GM12878 (cell line): ENCODE measurements around the gene DUSP7. TPM values are rescaled to one million over a fixed set of nuclear protein-coding genes. Genes with fewer than 3 reads are reported as not detected.

Source experiments
- ATAC-seq: fragments of 200-7000 bp; cut with Tn5 transposase; 3 replicates; pipeline ENCODE4 v1.9.1; 2020; ENCODE audit warnings: mild to moderate bottlenecking, moderate library complexity
- BruUV-seq: library from RNA; stranded (reverse); fragments of 400-500 nt; replicated peaks from 2 replicates; lab custom pipeline; 2021; lab: Mats Ljungman, UMichigan
- CTCF ChIA-PET: fragments of 300-600 bp; sonication (Branson Sonifier 250); formaldehyde crosslinking; extraction: SDS; loops from one replicate; lab custom pipeline; 2021; ENCODE audit warnings: inconsistent platforms; lab: Yijun Ruan, JAX
- POLR2A ChIA-PET: fragments of 350-600 bp; formaldehyde crosslinking; extraction: SDS; loops from one replicate; lab custom pipeline; 2021; ENCODE audit warnings: inconsistent platforms; lab: Charles Lee
- RAD21 ChIA-PET: fragments of 300-600 bp; sonication (Branson Sonifier 250); formaldehyde crosslinking; loops from one replicate; lab custom pipeline; 2023; ENCODE audit warnings: antibody characterized with exemption; ENCODE audit not compliant: unreplicated experiment; lab: Charles Lee
- SMC1A ChIA-PET: fragments of 300-600 bp; sonication (Branson Sonifier 250); formaldehyde crosslinking; loops from one replicate; lab custom pipeline; 2023; ENCODE audit not compliant: unreplicated experiment, uncharacterized antibody; lab: Charles Lee
- DNase-seq: peaks from one replicate; pipeline ENCODE4 v3.0.0-alpha.2; 2011; ENCODE audit warnings: low read depth, low spot score
- FAIRE-seq: peaks from 3 replicates; lab custom pipeline; 2011; peaks lifted over from hg19 to GRCh38; lab: Jason Lieb, UNC
- H2AFZ ChIP-seq: 2 replicates; pipeline ENCODE4 v1.6.0; 2011; ENCODE audit warnings: low read depth, low read length, control low read depth; ENCODE audit not compliant: control insufficient read depth
- H3K27ac ChIP-seq: 2 replicates; pipeline ENCODE4 v1.5.1; 2011; ENCODE audit warnings: control low read depth; ENCODE audit not compliant: control insufficient read depth, insufficient read depth
- H3K27me3 ChIP-seq, 2 experiments: replicated peaks in 1 of 2; 2 replicates each; pipeline versions ENCODE4 v1.6.0 to v1.6.1; 2011; ENCODE audit warnings: low read length in 1 of 2; ENCODE audit not compliant: control insufficient read depth in 2 of 2, insufficient read depth in 2 of 2
- H3K36me3 ChIP-seq, 2 experiments: 2 replicates each; pipeline ENCODE4 v1.5.1; 2011; ENCODE audit warnings: low read length in 1 of 2; ENCODE audit not compliant: control insufficient read depth in 2 of 2, insufficient read depth in 2 of 2
- H3K4me1 ChIP-seq: 2 replicates; pipeline ENCODE4 v1.6.1; 2011; ENCODE audit warnings: mild to moderate bottlenecking, low read length, moderate library complexity, mixed read lengths; ENCODE audit not compliant: control insufficient read depth, insufficient read depth
- H3K4me2 ChIP-seq: 2 replicates; pipeline ENCODE4 v1.6.0; 2011; ENCODE audit warnings: control low read depth; ENCODE audit not compliant: control insufficient read depth, insufficient read depth
- H3K4me3 ChIP-seq: fragments of 200-600 bp; sonication (generic); 2 replicates; pipeline ENCODE4 v1.5.1; 2016
- H3K79me2 ChIP-seq: 2 replicates; pipeline ENCODE4 v1.6.0; 2011; ENCODE audit warnings: low read length; ENCODE audit not compliant: control insufficient read depth, insufficient read depth
- H3K9ac ChIP-seq: 2 replicates; pipeline ENCODE4 v1.8.0; 2011; ENCODE audit warnings: low read length, control low read depth, mixed read lengths; ENCODE audit not compliant: control insufficient read depth, insufficient read depth
- H3K9me3 ChIP-seq: replicated peaks from 3 replicates; pipeline ENCODE4 v1.5.1; 2011; ENCODE audit warnings: mild to moderate bottlenecking, low read length; ENCODE audit not compliant: control insufficient read depth, insufficient read depth
- H4K20me1 ChIP-seq: 2 replicates; pipeline ENCODE4 v1.6.0; 2011; ENCODE audit not compliant: control insufficient read depth, insufficient read depth
- SMAD5 ChIP-seq: IDR thresholded peaks from 2 replicates; pipeline ENCODE4 v1.6.1; 2016; ENCODE audit warnings: antibody characterized with exemption, low read depth
- SRF ChIP-seq, 2 experiments: IDR thresholded peaks; 2 replicates each; pipeline ENCODE4 v1.6.1; 2011; ENCODE audit warnings: low read depth in 2 of 2, low read length in 2 of 2, mild to moderate bottlenecking in 1 of 2, moderate library complexity in 1 of 2
- WGBS: methylation state at CpG from one replicate; pipeline ENCODE4 v1.1.6; 2016; ENCODE audit warnings: low lambda C conversion rate; ENCODE audit not compliant: insufficient replicate concordance, insufficient coverage; ENCODE audit errors: missing lambda C conversion rate; 5-methylcytosine and 5-hydroxymethylcytosine counted together
- in situ Hi-C: fragments of 300-500 bp; cut with MboI; formaldehyde crosslinking; loops from 9 replicates; pipeline ENCODE4 v1.14.3; 2018; ENCODE audit warnings: mixed read lengths
- intact Hi-C: fragments of 100-400 bp; cut with micrococcal nuclease; formaldehyde crosslinking; loops from one replicate; pipeline ENCODE4 v1.14.2; 2022; ENCODE audit not compliant: unreplicated experiment
- polyA plus RNA-seq, 11 experiments: library from polyadenylated mRNA; depleted of rRNA in 4 of 11; unstranded in 6 of 11; stranded (reverse) in 5 of 11; fragments of >200 nt; fragmentation: Nextera tagmentation in 4 of 11; fragmentation: Illumina TruSeq in 1 of 11; extraction: Ambion mirVana in 4 of 11; extraction: Trizol in 1 of 11; gene quantifications; 1 replicate in 1 of 11; 2 replicates in 10 of 11; pipeline versions ENCODE4 v1.2.1 to v1.2.3, GENCODE V29; 2011 to 2016; ENCODE audit warnings: inconsistent platforms in 2 of 11, missing spikeins in 2 of 11, low read depth in 1 of 11
- total RNA-seq, 4 experiments: library from RNA; depleted of rRNA in 3 of 4; stranded (reverse); fragments of >200 nt in 3 of 4; fragmentation: Illumina TruSeq in 1 of 4; extraction: Trizol in 1 of 4; gene quantifications; 2 replicates each; pipeline versions ENCODE4 v1.2.1 to v1.2.3, GENCODE V29; 2013 to 2021
- TF ChIP-seq, protein P1 (sequence below): fragments of 450-650 bp; IDR thresholded peaks from 2 replicates; pipeline ENCODE4 v1.6.1; 2016; ENCODE audit warnings: mild to moderate bottlenecking

Gene DUSP7
- total and polyA plus RNA-seq, 10 of the 15 experiments (the other 5 are each of a cell fraction or from before 2014, with no cell fraction given), result 0.73 to 17.0 (median 7.9) TPM

- no TSS peak for BruUV-seq
- WGBS, result 55% methylated on average over 4 of the region's 4 CpGs
- H3K36me3 ChIP-seq, result no peaks in the 10 kb centered on the region
- no peaks in the 10 kb centered on the region for H4K20me1 ChIP-seq
- peaks cover 31% of the 10 kb centered on the region for H3K4me1 ChIP-seq
- H3K79me2 ChIP-seq, result peaks cover 4% of the 10 kb centered on the region
- ChIA-PET POLR2A (interaction anchor here (0.8 kb wide), 1 partner anchor 58 kb away, joined by 3 read pairs; no protein-coding TSS in a partner anchor), CTCF (interaction anchor here (0.7 to 2.6 kb wide), 5 partner anchors 8 to 170 kb away, joined by 3 to 14 read pairs (median 3); no protein-coding TSS in a partner anchor), SMC1A (interaction anchor here (0.9 to 2.6 kb wide), 3 partner anchors 9 to 61 kb away, joined by 4 to 10 read pairs (median 4); no protein-coding TSS in a partner anchor), RAD21 (interaction anchor here (0.7 to 2.4 kb wide), 5 partner anchors 8 to 76 kb away, joined by 3 to 15 read pairs (median 3); no protein-coding TSS in a partner anchor)
- no peak overlapping the region for H3K9ac ChIP-seq
- in situ Hi-C loops, result no loop called here
- H3K4me3 ChIP-seq, result no peak overlapping the region
- no peak overlapping the region for H3K4me2 ChIP-seq
- TF ChIP-seq SRF (IDR thresholded peaks at IDR 0.05; ENCODE audit: low read depth in 2 of 2, low read length in 2 of 2), result peak in 1 of 2 experiments; percentile 69; a peak in 1 of 4 replicates
- TF ChIP-seq, protein P1, sequence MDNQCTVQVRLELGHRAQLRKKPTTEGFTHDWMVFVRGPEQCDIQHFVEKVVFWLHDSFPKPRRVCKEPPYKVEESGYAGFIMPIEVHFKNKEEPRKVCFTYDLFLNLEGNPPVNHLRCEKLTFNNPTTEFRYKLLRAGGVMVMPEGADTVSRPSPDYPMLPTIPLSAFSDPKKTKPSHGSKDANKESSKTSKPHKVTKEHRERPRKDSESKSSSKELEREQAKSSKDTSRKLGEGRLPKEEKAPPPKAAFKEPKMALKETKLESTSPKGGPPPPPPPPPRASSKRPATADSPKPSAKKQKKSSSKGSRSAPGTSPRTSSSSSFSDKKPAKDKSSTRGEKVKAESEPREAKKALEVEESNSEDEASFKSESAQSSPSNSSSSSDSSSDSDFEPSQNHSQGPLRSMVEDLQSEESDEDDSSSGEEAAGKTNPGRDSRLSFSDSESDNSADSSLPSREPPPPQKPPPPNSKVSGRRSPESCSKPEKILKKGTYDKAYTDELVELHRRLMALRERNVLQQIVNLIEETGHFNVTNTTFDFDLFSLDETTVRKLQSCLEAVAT, result peak; percentile 88
- no peak for TF ChIP-seq SMAD5
- H2AFZ ChIP-seq, result no peak overlapping the region
- no peak overlapping the region for H3K27ac ChIP-seq
- DNase-seq (no peak), FAIRE-seq (no peak), ATAC-seq (no peak)
- H3K27me3 ChIP-seq, result no peaks in the 10 kb centered on the region
- H3K9me3 ChIP-seq, result no peaks in the 10 kb centered on the region
- intact Hi-C loops, result no loop called here
These were observed 4.9 kb upstream of the DUSP7 start for GRCh38 chr3:52061121-52061910.
